Spleen (tissue), 7 donors: ENCODE measurements around the gene KIF5C.

Experiments
- POLR2AphosphoS5 ChIP-seq, 3 donors: sonication (generic); formaldehyde crosslinking; IDR thresholded peaks; one replicate each; pipeline ENCODE4 v1.5.1; 2017; ENCODE audit warnings: antibody characterized with exemption in 3 of 3
- TF ChIP-seq, protein P1 (sequence below), 11 experiments: fragments of 200-600 bp in 7 of 11; fragments of 450-650 bp in 4 of 11; sonication (generic) in 4 of 11; IDR thresholded peaks in 8 of 11; conservative IDR thresholded peaks in 3 of 11; 1 replicate in 7 of 11; 2 replicates in 4 of 11; pipeline versions ENCODE4 v1.4.0 to v1.8.0; 2016 to 2021; ENCODE audit warnings: antibody characterized with exemption in 11 of 11, inconsistent platforms in 4 of 11, mild to moderate bottlenecking in 1 of 11
- donor health status: DM: no; HTN: no; CAD: no; lungs with moderate emphysema.
- donor health status: DM: no; HTN: no; CAD: no.
- donor health status: DM: no; HTN: no; CAD: no.

DNA sequence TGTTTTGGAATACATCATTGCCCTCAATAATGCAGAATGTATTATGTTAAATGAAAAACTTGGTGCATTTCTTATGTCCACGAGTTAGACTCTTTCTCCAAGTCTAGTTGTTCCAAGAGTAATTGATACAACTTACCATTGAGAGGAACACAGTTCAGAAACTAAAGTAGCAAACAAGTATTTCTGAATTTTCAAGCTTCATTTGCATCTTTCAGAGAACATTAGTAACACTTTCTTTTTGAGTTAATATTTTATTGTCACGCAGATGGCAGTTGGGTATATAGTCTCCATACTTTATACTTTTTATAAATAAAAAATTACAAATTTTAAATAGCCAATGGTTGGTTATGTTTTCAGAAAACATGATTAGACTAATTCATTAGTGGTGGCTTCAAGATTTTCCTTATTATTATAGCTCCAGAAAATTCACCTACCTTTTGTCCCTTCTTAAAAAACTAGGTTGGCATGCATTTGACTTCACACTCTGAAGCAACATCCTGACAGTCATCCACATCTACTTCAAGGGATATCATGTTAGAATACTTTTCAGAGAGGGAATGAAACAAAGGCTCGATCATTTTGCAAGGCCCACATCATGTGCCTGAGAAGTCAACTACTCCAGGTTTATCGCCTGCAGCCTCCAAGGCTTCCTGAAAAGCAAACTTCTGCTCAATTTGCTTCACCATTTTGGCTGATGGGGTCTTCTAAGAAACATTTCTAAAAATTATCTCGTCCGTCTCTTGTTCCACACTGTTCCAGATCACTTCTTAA lies 193.4 kb downstream of the KIF5C start:
- TF ChIP-seq, protein P1, sequence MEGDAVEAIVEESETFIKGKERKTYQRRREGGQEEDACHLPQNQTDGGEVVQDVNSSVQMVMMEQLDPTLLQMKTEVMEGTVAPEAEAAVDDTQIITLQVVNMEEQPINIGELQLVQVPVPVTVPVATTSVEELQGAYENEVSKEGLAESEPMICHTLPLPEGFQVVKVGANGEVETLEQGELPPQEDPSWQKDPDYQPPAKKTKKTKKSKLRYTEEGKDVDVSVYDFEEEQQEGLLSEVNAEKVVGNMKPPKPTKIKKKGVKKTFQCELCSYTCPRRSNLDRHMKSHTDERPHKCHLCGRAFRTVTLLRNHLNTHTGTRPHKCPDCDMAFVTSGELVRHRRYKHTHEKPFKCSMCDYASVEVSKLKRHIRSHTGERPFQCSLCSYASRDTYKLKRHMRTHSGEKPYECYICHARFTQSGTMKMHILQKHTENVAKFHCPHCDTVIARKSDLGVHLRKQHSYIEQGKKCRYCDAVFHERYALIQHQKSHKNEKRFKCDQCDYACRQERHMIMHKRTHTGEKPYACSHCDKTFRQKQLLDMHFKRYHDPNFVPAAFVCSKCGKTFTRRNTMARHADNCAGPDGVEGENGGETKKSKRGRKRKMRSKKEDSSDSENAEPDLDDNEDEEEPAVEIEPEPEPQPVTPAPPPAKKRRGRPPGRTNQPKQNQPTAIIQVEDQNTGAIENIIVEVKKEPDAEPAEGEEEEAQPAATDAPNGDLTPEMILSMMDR (IDR thresholded peaks at IDR 0.05 in 8 of 11, conservative IDR thresholded peaks at IDR 0.05 in 3 of 11) = no peak
- no peak for TF ChIP-seq POLR2AphosphoS5 (IDR thresholded peaks at IDR 0.05)
